GM23338 (cell line): ENCODE results near the gene TBC1D21. TPM values are rescaled to one million over a fixed set of nuclear protein-coding genes. Genes with fewer than 3 reads are reported as not detected.

Source experiments
- ATAC-seq: fragments of 200-7000 bp; cut with Tn5 transposase; 3 replicates; pipeline ENCODE4 v1.9.1; 2020
- DNase-seq: peaks from one replicate; pipeline ENCODE4 v3.0.0-alpha.2; 2015; ENCODE audit warnings: low spot score
- H2AFZ ChIP-seq: fragments of 200-600 bp; sonication (generic); 2 replicates; pipeline ENCODE4 v1.8.0; 2016; ENCODE audit warnings: antibody characterized with exemption, mild to moderate bottlenecking, moderate library complexity
- H3F3A ChIP-seq: fragments of 200-600 bp; sonication (generic); replicated peaks from 2 replicates; pipeline ENCODE4 v1.8.0; 2017; ENCODE audit warnings: antibody characterized with exemption, mixed run types, low read depth
- H3K27ac ChIP-seq: fragments of 200-600 bp; sonication (generic); 2 replicates; pipeline ENCODE4 v1.6.1; 2016; ENCODE audit warnings: low read depth
- H3K27me3 ChIP-seq: fragments of 200-600 bp; sonication (generic); 2 replicates; pipeline ENCODE4 v1.8.0; 2016; ENCODE audit warnings: mild to moderate bottlenecking, mixed run types, moderate library complexity; ENCODE audit not compliant: insufficient read depth
- H3K36me3 ChIP-seq: fragments of 200-600 bp; sonication (generic); 2 replicates; pipeline ENCODE4 v1.8.0; 2016; ENCODE audit warnings: mild to moderate bottlenecking; ENCODE audit not compliant: insufficient read depth
- H3K4me1 ChIP-seq: fragments of 200-600 bp; sonication (generic); 2 replicates; pipeline ENCODE4 v1.8.0; 2016; ENCODE audit warnings: mild to moderate bottlenecking, moderate library complexity; ENCODE audit not compliant: insufficient read depth
- H3K4me2 ChIP-seq: fragments of 200-600 bp; sonication (generic); 2 replicates; pipeline ENCODE4 v1.7.1; 2017; ENCODE audit warnings: mixed run types
- H3K4me3 ChIP-seq: fragments of 200-600 bp; sonication (generic); 2 replicates; pipeline ENCODE4 v1.6.1; 2016; ENCODE audit warnings: mixed run types
- H3K79me2 ChIP-seq: fragments of 200-600 bp; sonication (generic); replicated peaks from 2 replicates; pipeline ENCODE4 v1.8.0; 2017; ENCODE audit warnings: mild to moderate bottlenecking; ENCODE audit not compliant: insufficient read depth
- H3K9me2 ChIP-seq: fragments of 200-600 bp; sonication (generic); 2 replicates; pipeline ENCODE4 v1.8.0; 2017; ENCODE audit not compliant: insufficient read depth
- H4K20me1 ChIP-seq: fragments of 200-600 bp; sonication (generic); replicated peaks from 2 replicates; pipeline ENCODE4 v1.8.0; 2017; ENCODE audit warnings: mild to moderate bottlenecking; ENCODE audit not compliant: insufficient read depth
- H3K27ac Mint-ChIP-seq: 2 replicates; pipeline ENCODE4 v1.8.0; 2020; ENCODE audit warnings: inconsistent platforms, mild to moderate bottlenecking, moderate library complexity, mixed read lengths
- H3K27me3 Mint-ChIP-seq: 3 replicates; pipeline ENCODE4 v1.8.0; 2022; ENCODE audit warnings: low read depth, mild to moderate bottlenecking, moderate library complexity, mixed read lengths, inconsistent platforms; ENCODE audit not compliant: insufficient read depth, poor library complexity
- H3K36me3 Mint-ChIP-seq: 3 replicates; pipeline ENCODE4 v1.8.0; 2021; ENCODE audit warnings: low read depth, mild to moderate bottlenecking, inconsistent platforms, moderate library complexity, mixed read lengths
- H3K4me1 Mint-ChIP-seq: 3 replicates; pipeline ENCODE4 v1.8.0; 2020; ENCODE audit warnings: mild to moderate bottlenecking, inconsistent platforms, mixed read lengths
- H3K4me3 Mint-ChIP-seq: 3 replicates; pipeline ENCODE4 v1.8.0; 2021; ENCODE audit warnings: moderate library complexity, mild to moderate bottlenecking, inconsistent platforms, mixed read lengths
- H3K9me3 Mint-ChIP-seq: 3 replicates; pipeline ENCODE4 v1.8.0; 2020; ENCODE audit warnings: moderate library complexity, mild to moderate bottlenecking, inconsistent platforms, mixed read lengths
- CREB1 ChIP-seq: fragments of 250-450 bp; sonication (Bioruptor Pico); IDR thresholded peaks from 2 replicates; pipeline ENCODE4 v1.5.0; 2020; ENCODE audit warnings: low read depth, mild to moderate bottlenecking, moderate library complexity
- EZH2 ChIP-seq: fragments of 200-600 bp; sonication (generic); IDR thresholded peaks from one replicate; pipeline ENCODE4 v1.8.0; 2017; ENCODE audit warnings: antibody characterized with exemption, mild to moderate bottlenecking, low read depth; ENCODE audit not compliant: unreplicated experiment
- EZH2phosphoT487 ChIP-seq: fragments of 200-600 bp; sonication (generic); IDR thresholded peaks from one replicate; pipeline ENCODE4 v1.8.1; 2018; ENCODE audit warnings: antibody characterized with exemption; ENCODE audit not compliant: unreplicated experiment
- JUNB ChIP-seq: IDR thresholded peaks from one replicate; pipeline ENCODE4 v1.6.1; 2016; ENCODE audit warnings: antibody characterized with exemption; ENCODE audit not compliant: unreplicated experiment
- NANOG ChIP-seq: IDR thresholded peaks from 2 replicates; pipeline ENCODE4 v1.6.1; 2016; ENCODE audit warnings: antibody characterized with exemption, borderline replicate concordance
- POLR2AphosphoS5 ChIP-seq: IDR thresholded peaks from 2 replicates; pipeline ENCODE4 v1.6.1; 2016; ENCODE audit warnings: antibody characterized with exemption, low read depth
- REST ChIP-seq: IDR thresholded peaks from one replicate; pipeline ENCODE4 v1.6.1; 2018; ENCODE audit warnings: antibody characterized with exemption; ENCODE audit not compliant: unreplicated experiment
- STAT1 ChIP-seq: IDR thresholded peaks from one replicate; pipeline ENCODE4 v1.6.1; 2016; ENCODE audit warnings: antibody characterized with exemption; ENCODE audit not compliant: unreplicated experiment
- ZNF114 ChIP-seq: fragments of 250-450 bp; sonication (Bioruptor Pico); IDR thresholded peaks from 2 replicates; pipeline ENCODE4 v1.5.0; 2020; ENCODE audit warnings: mild to moderate bottlenecking, moderate library complexity
- ZNF331 ChIP-seq: fragments of 250-450 bp; sonication (Bioruptor Pico); IDR thresholded peaks from 2 replicates; pipeline ENCODE4 v1.5.0; 2020; ENCODE audit warnings: low read depth, mild to moderate bottlenecking, moderate library complexity
- polyA plus RNA-seq: library from polyadenylated mRNA; unstranded; fragments of >200 nt; fragmentation: Nextera tagmentation; extraction: Ambion mirVana; gene quantifications from 2 replicates; pipeline ENCODE4 v1.2.1, GENCODE V29; 2016
- total RNA-seq: library from RNA; depleted of rRNA; stranded (reverse); fragments of >200 nt; shearing (Covaris generic); gene quantifications from 2 replicates; pipeline ENCODE4 v1.2.3, GENCODE V29; 2014
- TF ChIP-seq, protein P1 (sequence below): IDR thresholded peaks from 2 replicates; pipeline ENCODE4 v1.6.1; 2016; ENCODE audit warnings: antibody characterized with exemption
- TF ChIP-seq, protein P2 (sequence below), 2 experiments: fragments of 200-600 bp in 1 of 2; sonication (generic) in 1 of 2; conservative IDR thresholded peaks; 2 replicates each; pipeline versions ENCODE4 v1.5.1 to v1.6.1; 2016 to 2017; ENCODE audit warnings: antibody characterized with exemption in 2 of 2, low read depth in 2 of 2, mild to moderate bottlenecking in 2 of 2, moderate library complexity in 1 of 2

TBC1D21 gene
- total and polyA plus RNA-seq, 2 experiments from 2014 or later = not detected

GRCh38 chr15:73891328-73892315 is 18.3 kb downstream of the TBC1D21 start (continued):
- TF ChIP-seq, protein P1, sequence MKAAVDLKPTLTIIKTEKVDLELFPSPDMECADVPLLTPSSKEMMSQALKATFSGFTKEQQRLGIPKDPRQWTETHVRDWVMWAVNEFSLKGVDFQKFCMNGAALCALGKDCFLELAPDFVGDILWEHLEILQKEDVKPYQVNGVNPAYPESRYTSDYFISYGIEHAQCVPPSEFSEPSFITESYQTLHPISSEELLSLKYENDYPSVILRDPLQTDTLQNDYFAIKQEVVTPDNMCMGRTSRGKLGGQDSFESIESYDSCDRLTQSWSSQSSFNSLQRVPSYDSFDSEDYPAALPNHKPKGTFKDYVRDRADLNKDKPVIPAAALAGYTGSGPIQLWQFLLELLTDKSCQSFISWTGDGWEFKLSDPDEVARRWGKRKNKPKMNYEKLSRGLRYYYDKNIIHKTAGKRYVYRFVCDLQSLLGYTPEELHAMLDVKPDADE = no peak

DNA sequence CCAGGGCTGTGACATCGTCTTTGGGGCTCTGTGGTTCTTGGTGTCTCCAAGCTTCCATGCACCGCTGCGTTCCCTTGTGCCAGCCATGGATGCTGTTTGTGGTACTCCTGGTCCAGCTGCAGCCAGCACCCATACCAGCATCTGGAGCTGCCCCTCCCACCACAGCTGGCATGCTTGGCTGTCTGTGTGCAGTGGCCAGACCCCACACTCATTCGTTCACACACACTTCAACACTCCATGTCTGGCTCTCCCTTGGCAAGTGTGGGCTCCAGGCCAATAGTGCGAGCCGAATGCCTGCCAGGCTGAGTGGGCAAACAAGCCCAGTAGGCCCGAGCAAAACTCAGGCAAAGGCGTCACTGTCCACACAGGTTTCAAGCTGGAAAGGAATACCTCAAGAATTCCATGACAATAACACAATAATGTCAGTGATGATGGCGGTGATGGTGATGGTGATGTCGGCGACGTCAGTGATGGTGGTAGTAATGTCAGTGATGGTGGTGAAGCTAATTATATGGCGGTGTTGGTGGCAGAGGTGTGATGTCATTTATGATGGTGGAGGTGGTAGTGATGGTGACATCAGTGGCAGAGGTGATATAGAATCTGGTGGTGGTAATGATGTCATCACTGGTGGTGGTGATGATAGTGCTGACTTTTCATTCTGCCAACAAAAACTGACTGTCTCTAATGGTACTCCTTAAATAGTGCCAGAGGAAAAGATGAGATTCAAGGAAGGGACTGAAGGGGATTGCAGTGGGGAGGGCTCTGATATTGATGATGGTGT is 19.3 kb downstream of the TBC1D21 start:
- Mint-ChIP-seq H3K4me1 (peaks cover 10% of the 10 kb centered on the region; the same call in 2 of the 3 replicates), H3K27ac (no peak overlapping the region), H3K4me3 (no peak overlapping the region), H3K36me3 (peaks cover 8% of the 10 kb centered on the region), H3K9me3 (peaks cover 24% of the 10 kb centered on the region), H3K27me3 (peaks cover 7% of the 10 kb centered on the region)
- H3K27ac ChIP-seq = no peak overlapping the region
- DNase-seq (no peak), ATAC-seq (no peak)
- no peak overlapping the region for H2AFZ ChIP-seq
- H3K27me3 ChIP-seq = no peaks in the 10 kb centered on the region
- H3K4me1 ChIP-seq = no peaks in the 10 kb centered on the region
- no peaks in the 10 kb centered on the region for H3K9me2 ChIP-seq
- no peaks in the 10 kb centered on the region for H3K79me2 ChIP-seq
- H3K4me3 ChIP-seq = no peak overlapping the region
- no peaks in the 10 kb centered on the region for H4K20me1 ChIP-seq
- H3K4me2 ChIP-seq = no peak overlapping the region
- no peaks in the 10 kb centered on the region for H3F3A ChIP-seq
- no peaks in the 10 kb centered on the region for H3K36me3 ChIP-seq
- TF ChIP-seq ZNF331 (CRISPR knock-in tag) (no peak), EZH2phosphoT487 (no peak), EZH2 (no peak), JUNB (no peak), ZNF114 (CRISPR knock-in tag) (no peak), REST (no peak), NANOG (no peak), POLR2AphosphoS5 (no peak), CREB1 (no peak), STAT1 (no peak)
- TF ChIP-seq, protein P2, sequence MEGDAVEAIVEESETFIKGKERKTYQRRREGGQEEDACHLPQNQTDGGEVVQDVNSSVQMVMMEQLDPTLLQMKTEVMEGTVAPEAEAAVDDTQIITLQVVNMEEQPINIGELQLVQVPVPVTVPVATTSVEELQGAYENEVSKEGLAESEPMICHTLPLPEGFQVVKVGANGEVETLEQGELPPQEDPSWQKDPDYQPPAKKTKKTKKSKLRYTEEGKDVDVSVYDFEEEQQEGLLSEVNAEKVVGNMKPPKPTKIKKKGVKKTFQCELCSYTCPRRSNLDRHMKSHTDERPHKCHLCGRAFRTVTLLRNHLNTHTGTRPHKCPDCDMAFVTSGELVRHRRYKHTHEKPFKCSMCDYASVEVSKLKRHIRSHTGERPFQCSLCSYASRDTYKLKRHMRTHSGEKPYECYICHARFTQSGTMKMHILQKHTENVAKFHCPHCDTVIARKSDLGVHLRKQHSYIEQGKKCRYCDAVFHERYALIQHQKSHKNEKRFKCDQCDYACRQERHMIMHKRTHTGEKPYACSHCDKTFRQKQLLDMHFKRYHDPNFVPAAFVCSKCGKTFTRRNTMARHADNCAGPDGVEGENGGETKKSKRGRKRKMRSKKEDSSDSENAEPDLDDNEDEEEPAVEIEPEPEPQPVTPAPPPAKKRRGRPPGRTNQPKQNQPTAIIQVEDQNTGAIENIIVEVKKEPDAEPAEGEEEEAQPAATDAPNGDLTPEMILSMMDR (conservative IDR thresholded peaks at IDR 0.05; ENCODE audit: low read depth in 2 of 2) = no peak
